CD14-positive monocyte (primary cell): ENCODE measurements around the gene LCLAT1. TPM values are rescaled to one million over a fixed set of nuclear protein-coding genes. Genes with fewer than 3 reads are reported as not detected.

Source experiments
- DNase-seq, 3 donors: peaks; one replicate each; pipeline ENCODE4 v3.0.0-alpha.2; 2011 to 2022
- H2AFZ ChIP-seq: 2 replicates; pipeline ENCODE4 v1.6.0; 2012; ENCODE audit warnings: mild to moderate bottlenecking, low read depth, low read length, inconsistent platforms; ENCODE audit not compliant: insufficient read depth, poor library complexity, severe bottlenecking
- H3K27ac ChIP-seq, 2 donors: 1 replicate in 1 of 2; 2 replicates in 1 of 2; pipeline ENCODE4 v1.5.1; 2012 to 2013; ENCODE audit warnings: low read length in 2 of 2, control low read depth in 1 of 2, inconsistent platforms in 1 of 2, low read depth in 1 of 2, mild to moderate bottlenecking in 1 of 2
- H3K27me3 ChIP-seq, 2 donors: one replicate each; pipeline versions ENCODE4 v1.6.0 to v1.6.1; 2011 to 2013; ENCODE audit warnings: low read length in 2 of 2; ENCODE audit not compliant: control insufficient read depth in 2 of 2, insufficient read depth in 2 of 2
- H3K36me3 ChIP-seq, 2 donors: replicated peaks in 1 of 2; 1 replicate in 1 of 2; 2 replicates in 1 of 2; pipeline versions ENCODE4 v1.5.1 to v1.6.1; 2012 to 2013; ENCODE audit warnings: low read length in 2 of 2, control low read depth in 1 of 2, inconsistent platforms in 1 of 2, mild to moderate bottlenecking in 1 of 2; ENCODE audit not compliant: insufficient read depth in 2 of 2, control insufficient read depth in 1 of 2
- H3K4me1 ChIP-seq, 2 donors: 1 replicate in 1 of 2; 2 replicates in 1 of 2; pipeline versions ENCODE4 v1.5.1 to v1.6.1; 2012 to 2013; ENCODE audit warnings: low read length in 2 of 2, control low read depth in 1 of 2, inconsistent platforms in 1 of 2, mild to moderate bottlenecking in 1 of 2, moderate library complexity in 1 of 2; ENCODE audit not compliant: insufficient read depth in 2 of 2, control insufficient read depth in 1 of 2
- H3K4me2 ChIP-seq: replicated peaks from 2 replicates; pipeline ENCODE3; 2012; ENCODE audit warnings: low read length, moderate library complexity, mild to moderate bottlenecking; ENCODE audit not compliant: poor library complexity, severe bottlenecking; ENCODE audit errors: extremely low read depth
- H3K4me3 ChIP-seq, 3 experiments: fragments of 200-600 bp in 1 of 3; sonication (generic) in 1 of 3; replicated peaks in 1 of 3; 1 replicate in 2 of 3; 2 replicates in 1 of 3; pipeline ENCODE4 v1.5.1; 2011 to 2013; ENCODE audit warnings: low read length in 3 of 3, mild to moderate bottlenecking in 3 of 3, control low read depth in 2 of 3, low read depth in 2 of 3, inconsistent platforms in 1 of 3, moderate library complexity in 1 of 3
- H3K79me2 ChIP-seq: 2 replicates; pipeline ENCODE4 v1.6.0; 2012; ENCODE audit warnings: mild to moderate bottlenecking, control low read depth, inconsistent platforms, low read length, moderate library complexity; ENCODE audit not compliant: insufficient read depth
- H3K9ac ChIP-seq: 2 replicates; pipeline ENCODE4 v1.6.0; 2017; ENCODE audit warnings: low read length, mild to moderate bottlenecking; ENCODE audit not compliant: insufficient read depth, poor library complexity, severe bottlenecking
- H3K9me3 ChIP-seq, 2 donors: replicated peaks in 1 of 2; 1 replicate in 1 of 2; 2 replicates in 1 of 2; pipeline versions ENCODE4 v1.5.1 to v1.6.1; 2012 to 2013; ENCODE audit warnings: low read length in 2 of 2, control low read depth in 1 of 2; ENCODE audit not compliant: control insufficient read depth in 1 of 2, insufficient read depth in 1 of 2
- H4K20me1 ChIP-seq: 2 replicates; pipeline ENCODE4 v1.6.0; 2012; ENCODE audit warnings: mild to moderate bottlenecking, low read length, control low read depth, moderate library complexity; ENCODE audit not compliant: insufficient read depth
- H3K27ac Mint-ChIP-seq, 7 donors: one replicate each; pipeline ENCODE4 v1.8.0; 2020; ENCODE audit warnings: mild to moderate bottlenecking in 7 of 7, mixed read lengths in 7 of 7, moderate library complexity in 6 of 7, inconsistent platforms in 2 of 7
- H3K27me3 Mint-ChIP-seq, 3 donors: one replicate each; pipeline ENCODE4 v1.8.0; 2021 to 2022; ENCODE audit warnings: low read depth in 3 of 3, mild to moderate bottlenecking in 3 of 3, mixed read lengths in 3 of 3, moderate library complexity in 3 of 3, inconsistent platforms in 1 of 3
- H3K36me3 Mint-ChIP-seq, 2 donors: one replicate each; pipeline ENCODE4 v1.8.0; 2020; ENCODE audit warnings: mixed read lengths in 2 of 2, inconsistent platforms in 1 of 2, mild to moderate bottlenecking in 1 of 2
- H3K4me1 Mint-ChIP-seq: one replicate; pipeline ENCODE4 v1.8.0; 2020; ENCODE audit warnings: mild to moderate bottlenecking, mixed read lengths
- H3K4me3 Mint-ChIP-seq, 2 donors: one replicate each; pipeline ENCODE4 v1.8.0; 2020; ENCODE audit warnings: mild to moderate bottlenecking in 2 of 2, mixed read lengths in 2 of 2, moderate library complexity in 1 of 2
- H3K9me3 Mint-ChIP-seq, 7 donors: one replicate each; pipeline ENCODE4 v1.8.0; 2020 to 2022; ENCODE audit warnings: mixed read lengths in 7 of 7, mild to moderate bottlenecking in 6 of 7, moderate library complexity in 6 of 7, inconsistent platforms in 2 of 7
- CTCF ChIP-seq: fragments of 200-600 bp; IDR thresholded peaks from one replicate; pipeline ENCODE4 v1.8.0; 2022; ENCODE audit warnings: antibody characterized with exemption, mild to moderate bottlenecking
- WGBS: methylation state at CpG from one replicate; pipeline ENCODE4 v1.1.5; 2013; ENCODE audit warnings: missing lambda C conversion rate; ENCODE audit not compliant: insufficient coverage; 5-methylcytosine and 5-hydroxymethylcytosine counted together
- intact Hi-C, 2 donors: fragments of 100-400 bp; cut with micrococcal nuclease; formaldehyde crosslinking; loops; one replicate each; pipeline versions ENCODE4 v1.15.0 to v1.15.1; 2023
- polyA plus RNA-seq, 3 donors: library from polyadenylated mRNA; depleted of rRNA in 1 of 3; unstranded in 2 of 3; stranded (reverse) in 1 of 3; fragments of 300-500 nt in 2 of 3; fragments of >200 nt in 1 of 3; fragmentation: Illumina TruSeq in 2 of 3; gene quantifications; 1 replicate in 2 of 3; 2 replicates in 1 of 3; pipeline ENCODE4 v1.2.3, GENCODE V29; 2012 to 2021

LCLAT1 gene
- polyA plus RNA-seq, 3 donors: 1.2 to 5.7 (median 1.3) TPM

DNA sequence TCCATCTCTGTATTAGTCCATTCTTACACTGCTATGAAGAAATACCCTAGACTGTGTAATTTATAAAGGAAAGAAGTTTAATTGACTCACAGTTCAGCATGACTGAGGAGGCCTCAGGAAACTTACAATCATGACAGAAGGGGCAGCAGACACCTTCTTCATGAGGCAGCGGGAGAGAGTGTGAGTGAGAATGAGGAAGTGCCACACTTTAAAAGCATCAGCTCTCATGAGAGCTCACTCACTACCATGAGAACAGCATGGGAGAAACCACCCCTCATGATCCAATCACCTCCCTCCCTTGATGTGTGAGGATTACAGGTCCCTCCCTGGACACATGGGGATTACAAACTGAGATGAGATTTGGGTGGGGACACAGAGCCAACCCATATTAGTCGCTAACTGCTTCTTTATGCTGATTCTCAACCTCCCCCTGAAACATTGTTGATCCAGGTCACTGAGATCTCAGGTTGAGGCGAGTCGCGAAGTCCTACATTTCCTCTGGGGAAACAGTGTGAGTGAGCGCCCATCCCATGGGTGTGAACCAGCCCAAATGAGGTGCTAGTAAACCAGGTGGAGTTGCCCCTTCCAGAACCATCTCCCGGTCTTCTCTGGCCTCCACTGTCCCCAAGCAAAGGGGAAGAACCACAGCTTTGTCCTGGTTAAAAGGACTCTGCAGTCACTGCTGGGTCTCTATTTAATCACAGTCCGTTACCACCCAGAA is 236.3 kb downstream of the LCLAT1 start:
- WGBS: 100% methylated on average over 5 of the region's 8 CpGs
- H3K27me3 Mint-ChIP-seq: peaks cover 0 to 5% (median 5%) of the 10 kb centered on the region in 3 donors
- H3K79me2 ChIP-seq: no peaks in the 10 kb centered on the region
- intact Hi-C loops: no loop called here
- peak overlapping the region in 2 of 7 donors; percentile 10 to 19 for H3K27ac Mint-ChIP-seq
- H3K27ac ChIP-seq: no peak overlapping the region
- no peaks in the 10 kb centered on the region for H3K36me3 ChIP-seq
- H3K9me3 Mint-ChIP-seq: no peaks in the 10 kb centered on the region
- no peaks in the 10 kb centered on the region for H3K36me3 Mint-ChIP-seq
- no peaks in the 10 kb centered on the region for H4K20me1 ChIP-seq
- TF ChIP-seq CTCF: no peak
- no peak overlapping the region for H2AFZ ChIP-seq
- peak in 2 of 3 donors; percentile 5 to 17 for DNase-seq
- no peaks in the 10 kb centered on the region for H3K27me3 ChIP-seq
- no peak overlapping the region for H3K4me3 ChIP-seq
- H3K9ac ChIP-seq: no peak overlapping the region
- no peak overlapping the region for H3K4me2 ChIP-seq
- H3K4me1 Mint-ChIP-seq: peaks cover 2% of the 10 kb centered on the region
- no peaks in the 10 kb centered on the region for H3K4me1 ChIP-seq
- no peaks in the 10 kb centered on the region for H3K9me3 ChIP-seq
- no peak overlapping the region for H3K4me3 Mint-ChIP-seq

GRCh38 chr2:30684026-30684425 is 237.0 kb downstream of the LCLAT1 start:
- no peak overlapping the region for H3K4me3 ChIP-seq
- H3K9ac ChIP-seq: no peak overlapping the region
- intact Hi-C loops: no loop called here
- Mint-ChIP-seq H3K27me3 (peaks cover 0 to 5% (median 5%) of the 10 kb centered on the region in 3 donors), H3K4me3 (no peak overlapping the region), H3K36me3 (no peaks in the 10 kb centered on the region), H3K9me3 (no peaks in the 10 kb centered on the region), H3K27ac (no peak overlapping the region), H3K4me1 (peaks cover 2% of the 10 kb centered on the region)
- no peaks in the 10 kb centered on the region for H4K20me1 ChIP-seq
- H3K79me2 ChIP-seq: no peaks in the 10 kb centered on the region
- DNase-seq: no peak
- H3K27ac ChIP-seq: no peak overlapping the region
- H3K27me3 ChIP-seq: no peaks in the 10 kb centered on the region
- H3K9me3 ChIP-seq: no peaks in the 10 kb centered on the region
- WGBS: 86% methylated on average over 6 of the region's 8 CpGs
- H3K4me2 ChIP-seq: no peak overlapping the region
- H3K4me1 ChIP-seq: no peaks in the 10 kb centered on the region
- no peak for TF ChIP-seq CTCF
- H3K36me3 ChIP-seq: no peaks in the 10 kb centered on the region
- H2AFZ ChIP-seq: no peak overlapping the region
